22Rv1 (cell line): Measurements from ENCODE around the gene EIF4E1B.

ENCODE experiments used
- H3K27ac ChIP-seq: fragments of 450-650 bp; 2 replicates; pipeline ENCODE4 v1.5.1; 2017
- CTCF ChIP-seq: fragments of 450-650 bp; IDR thresholded peaks from 2 replicates; pipeline ENCODE4 v1.5.1; 2017; ENCODE audit warnings: mild to moderate bottlenecking
- ZFX ChIP-seq: fragments of 450-650 bp; IDR thresholded peaks from 2 replicates; pipeline ENCODE4 v1.6.1; 2017; ENCODE audit warnings: antibody characterized with exemption, borderline replicate concordance

EIF4E1B gene

GRCh38 chr5:176608937-176609723 lies 21.3 kb upstream of the EIF4E1B start:
- TF ChIP-seq CTCF (no peak), ZFX (no peak)
- H3K27ac ChIP-seq, result peak overlapping the region; percentile 83

DNA sequence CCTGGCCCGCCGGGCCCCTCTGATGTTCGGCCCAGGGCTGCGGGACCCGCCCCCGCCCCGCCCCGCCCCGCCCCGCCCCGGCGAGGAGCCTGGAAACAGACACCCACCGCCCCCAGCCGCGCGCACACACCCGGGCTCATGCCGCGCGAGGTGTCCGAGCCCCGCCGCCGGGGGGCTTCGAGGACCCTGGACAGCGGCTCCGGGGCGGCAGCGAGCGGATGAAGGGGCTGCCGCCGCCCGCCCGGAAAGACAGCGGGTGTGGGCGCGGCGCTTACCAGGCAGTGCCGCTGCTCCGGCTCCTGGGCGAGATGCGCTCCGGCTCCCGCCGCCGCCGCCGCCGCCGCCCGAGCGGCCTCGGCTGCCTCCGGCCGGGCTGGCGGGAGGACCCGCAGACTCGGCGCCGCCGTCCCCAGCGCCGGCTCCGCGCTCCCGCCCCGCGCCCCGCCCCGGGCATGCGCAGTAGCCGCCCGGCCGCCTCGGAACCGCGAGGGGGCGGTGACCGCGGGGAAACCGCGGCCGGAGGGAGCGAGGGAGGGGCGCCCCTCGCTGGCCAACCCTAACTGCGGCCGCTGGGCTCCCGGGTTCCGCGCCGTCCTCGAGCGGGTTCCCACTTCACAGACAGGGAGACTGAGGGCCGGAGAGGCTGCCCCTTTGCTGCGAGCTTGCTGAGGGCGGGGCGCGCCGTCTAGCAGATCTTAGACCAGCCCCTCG lies 20.6 kb upstream of the EIF4E1B start, which contains the start of gene GPRIN1:
Gene GPRIN1 (minus strand): TSS at position 433 of the 711 bp plus-strand sequence. CDS start 10,322 bp downstream, outside the sequence.
- TF ChIP-seq ZFX, result no peak
- peak; percentile 61 for TF ChIP-seq CTCF
- H3K27ac ChIP-seq, result peak within 1 kb of the TSS; percentile 83

- TF ChIP-seq CTCF (no peak; the same call in 1 of the 2 replicates), ZFX (no peak)
- peak overlapping the region; percentile 83 for H3K27ac ChIP-seq
Measured at GRCh38 chr5:176610435-176610773, 20.1 kb upstream of the EIF4E1B start.

DNA sequence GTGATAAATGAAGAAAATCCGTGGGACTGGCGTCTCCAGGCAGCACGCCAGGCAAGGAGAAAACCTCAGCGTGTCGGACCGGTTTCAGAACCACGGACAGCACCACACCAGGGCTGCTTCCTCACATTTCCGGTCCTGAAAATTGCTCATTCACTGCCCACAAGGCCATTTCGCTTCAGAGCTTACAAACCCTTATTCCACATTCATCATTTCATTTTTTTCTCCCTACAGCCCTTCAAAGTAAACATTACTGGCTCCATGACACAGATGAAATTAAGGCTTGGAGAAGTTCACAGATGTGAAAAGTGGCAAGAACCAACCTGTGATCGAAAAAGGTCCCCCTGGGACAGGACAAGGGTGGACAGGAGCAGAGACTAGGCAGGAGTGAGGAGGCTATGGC lies 19.0 kb upstream of the EIF4E1B start:
- no peak for TF ChIP-seq CTCF
- no peak overlapping the region for H3K27ac ChIP-seq

- TF ChIP-seq CTCF, result no peak
- TF ChIP-seq ZFX, result no peak
- no peak overlapping the region for H3K27ac ChIP-seq
Measured at GRCh38 chr5:176612008-176612407, 18.5 kb upstream of the EIF4E1B start.

DNA sequence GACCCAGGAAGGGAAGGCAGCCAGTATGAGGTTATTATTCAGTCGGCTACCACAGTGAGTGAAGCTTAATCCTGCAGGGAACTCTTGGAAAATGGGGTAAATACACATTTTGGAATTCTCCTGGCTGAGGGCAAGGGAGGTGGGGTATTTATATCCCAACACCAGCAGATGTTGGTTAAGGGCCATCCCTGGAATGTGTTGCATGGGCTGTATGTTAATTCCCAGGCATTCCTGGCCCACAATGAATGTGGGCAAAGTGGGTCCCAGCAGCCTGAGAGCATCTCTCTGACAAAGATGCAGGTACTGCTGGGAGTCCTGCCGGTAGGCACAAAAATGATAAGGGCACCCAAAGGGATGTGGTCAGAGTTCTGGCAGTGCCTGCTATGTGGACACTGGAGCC lies 17.6 kb upstream of the EIF4E1B start:
- H3K27ac ChIP-seq, result no peak overlapping the region
- no peak for TF ChIP-seq CTCF
- no peak for TF ChIP-seq ZFX
